Measurements from ENCODE around the gene NTN5. TPM values are rescaled to one million over a fixed set of nuclear protein-coding genes. Genes with fewer than 3 reads are reported as not detected.

Gene NTN5
- total RNA-seq, 1 experiment from 2014 or later = 0.57 TPM

Other genes starting within 250 kb of the NTN5 start
- gene GRWD1, start 227.0 kb downstream of the NTN5 start, total RNA-seq (2022) = 75.0 and 76.7 TPM in 2 replicates
- gene KCNJ14, start 217.4 kb downstream of the NTN5 start, total RNA-seq (2022) = 9.6 and 9.9 TPM in 2 replicates
- 98.1 and 109 TPM in 2 replicates for gene CYTH2, start 203.6 kb downstream of the NTN5 start, total RNA-seq (2022)
- gene LMTK3, start 161.2 kb downstream of the NTN5 start, total RNA-seq (2022) = 1.0 and 2.4 TPM in 2 replicates
- 0.64 TPM in 1 of 2 replicates, not detected in the other for gene SULT2B1, start 120.8 kb downstream of the NTN5 start, total RNA-seq (2022)
- gene SPACA4, start 66.3 kb downstream of the NTN5 start, total RNA-seq (2022) = not detected in 2 replicates
- 8.2 and 13.3 TPM in 2 replicates for gene FAM83E, start 57.9 kb downstream of the NTN5 start, total RNA-seq (2022)
- gene RPL18, start 53.8 kb downstream of the NTN5 start, total RNA-seq (2022) = 1,224 and 1,339 TPM in 2 replicates
- 20.5 and 24.2 TPM in 2 replicates for gene SPHK2, start 53.5 kb downstream of the NTN5 start, total RNA-seq (2022)
- gene DBP, start 35.6 kb downstream of the NTN5 start, total RNA-seq (2022) = 4.3 and 4.9 TPM in 2 replicates
- 2.1 and 5.1 TPM in 2 replicates for gene CA11, start 26.8 kb downstream of the NTN5 start, total RNA-seq (2022)
- gene FUT2, start 23.0 kb upstream of the NTN5 start, total RNA-seq (2022) = 8.7 and 10.4 TPM in 2 replicates
- gene MAMSTR, start 46.7 kb upstream of the NTN5 start, total RNA-seq (2022) = 1.7 TPM in 2 replicates
- 0.09 and 0.29 TPM in 2 replicates for gene RASIP1, start 67.6 kb upstream of the NTN5 start, total RNA-seq (2022)
- gene IZUMO1, start 73.9 kb upstream of the NTN5 start, total RNA-seq (2022) = 0.31 and 0.42 TPM in 2 replicates
- 2.6 and 2.9 TPM in 2 replicates for gene FUT1, start 79.6 kb upstream of the NTN5 start, total RNA-seq (2022)
- gene FGF21, start 82.5 kb upstream of the NTN5 start, total RNA-seq (2022) = not detected in 2 replicates
- gene BCAT2, start 138.0 kb upstream of the NTN5 start, total RNA-seq (2022) = 84.4 and 91.0 TPM in 2 replicates
- 2.6 and 5.7 TPM in 2 replicates for gene HSD17B14, start 163.5 kb upstream of the NTN5 start, total RNA-seq (2022)
- gene PLEKHA4, start 195.6 kb upstream of the NTN5 start, total RNA-seq (2022) = 57.6 and 72.2 TPM in 2 replicates
- 118 TPM in 2 replicates for gene PPP1R15A, start 199.4 kb upstream of the NTN5 start, total RNA-seq (2022)
- not detected in 2 replicates for gene TULP2, start 225.7 kb upstream of the NTN5 start, total RNA-seq (2022)
- gene NUCB1, start 227.3 kb upstream of the NTN5 start, total RNA-seq (2022) = 162 and 173 TPM in 2 replicates

Measured in Calu3 (cell line).